ENCODE data around the gene MAGEA9B. TPM values are rescaled to one million over a fixed set of nuclear protein-coding genes. Genes with fewer than 3 reads are reported as not detected.
"Not testable (repeated sequence)": the region's sequence is repeated elsewhere in the genome, so short reads cannot be mapped to it uniquely, and the experiment has no call there.

The MAGEA9B gene
- total RNA-seq, 3 donors from 2014 or later, result not detected

- not testable (repeated sequence) for H3K4me3 ChIP-seq
Observed at GRCh38 chrX:149532868-149533267, 54.4 kb downstream of the MAGEA9B start.

More at GRCh38 chrX:149532868-149533267, 54.4 kb downstream of the MAGEA9B start:
- H3K9me3 ChIP-seq; H3K36me3 ChIP-seq; DNase-seq (ENCODE audit: low spot score in 2 of 2); H3K4me1 ChIP-seq; H3K27me3 ChIP-seq; intact Hi-C loops (cut with DNase I; ENCODE audit: low total_unique reads); H3K27ac ChIP-seq: not testable (repeated sequence)

Other genes with a start within 250 kb of the MAGEA9B start
- 10 to 100 TPM; 61.0 to 72.0 (median 61.8) TPM for gene IDS, start 82.2 kb downstream of the MAGEA9B start, total RNA-seq
- 10 to 100 TPM; 12.3 to 20.1 (median 17.7) TPM for gene EOLA1, start 46.4 kb downstream of the MAGEA9B start, total RNA-seq
- not detected for gene HSFX3, start 37.5 kb downstream of the MAGEA9B start, total RNA-seq
- gene HSFX2, start 7.9 kb upstream of the MAGEA9B start, total RNA-seq, result under 1 TPM in 1 of 3 donors, not detected in 2; 0.98 TPM
- gene TMEM185A, start 44.3 kb upstream of the MAGEA9B start, total RNA-seq, result 10 to 100 TPM; 15.7 to 24.5 (median 16.1) TPM
- not detected for gene MAGEA11, start 124.6 kb upstream of the MAGEA9B start, total RNA-seq
- gene HSFX1, start 186.6 kb upstream of the MAGEA9B start, total RNA-seq, result 1 to 10 TPM in 2 of 3 donors, under 1 TPM in 1; 0.32 to 2.0 (median 1.3) TPM
- not detected for gene MAGEA9, start 194.5 kb upstream of the MAGEA9B start, total RNA-seq